WTC11 (cell line): ENCODE measurements around the gene KRT28. TPM values are rescaled to one million over a fixed set of nuclear protein-coding genes. Genes with fewer than 3 reads are reported as not detected.

Experiments used
- ATAC-seq: fragments of 200-7000 bp; cut with Tn5 transposase; 2 replicates; pipeline ENCODE4 v1.10.0; 2021; ENCODE audit warnings: mild to moderate bottlenecking, moderate library complexity
- CTCF ChIA-PET: fragments of 300-600 bp; sonication (Branson Sonifier 250); formaldehyde crosslinking; loops from one replicate; lab custom pipeline; 2021; ENCODE audit warnings: antibody characterized with exemption; lab: Charles Lee
- POLR2A ChIA-PET: fragments of 350-600 bp; sonication (Branson Sonifier 250); formaldehyde crosslinking; loops from one replicate; lab custom pipeline; 2021; ENCODE audit warnings: antibody characterized with exemption; lab: Charles Lee
- DNase-seq: peaks from one replicate; pipeline ENCODE4 v3.0.0; 2021; ENCODE audit warnings: low spot score
- H3K27ac Mint-ChIP-seq: 2 replicates; pipeline ENCODE4 v1.8.0; 2021; ENCODE audit warnings: mixed read lengths
- H3K27me3 Mint-ChIP-seq: 2 replicates; pipeline ENCODE4 v1.8.0; 2021; ENCODE audit warnings: low read depth, mild to moderate bottlenecking, moderate library complexity, mixed read lengths
- H3K36me3 Mint-ChIP-seq: 2 replicates; pipeline ENCODE4 v1.8.0; 2021; ENCODE audit warnings: mixed read lengths
- H3K4me1 Mint-ChIP-seq: 2 replicates; pipeline ENCODE4 v1.8.0; 2022; ENCODE audit warnings: mixed read lengths
- H3K4me3 Mint-ChIP-seq: 2 replicates; pipeline ENCODE4 v1.8.0; 2021; ENCODE audit warnings: mild to moderate bottlenecking, moderate library complexity, mixed read lengths
- H3K9me3 Mint-ChIP-seq: 2 replicates; pipeline ENCODE4 v1.8.0; 2021; ENCODE audit warnings: mixed read lengths
- ATF6 ChIP-seq: sonication (generic); formaldehyde crosslinking; IDR thresholded peaks from 2 replicates; pipeline ENCODE4 v1.8.1; 2023; ENCODE audit warnings: mild to moderate bottlenecking, missing genetic modification reagents
- CREM ChIP-seq: sonication (generic); formaldehyde crosslinking; IDR thresholded peaks from 2 replicates; pipeline ENCODE4 v1.8.1; 2022; ENCODE audit warnings: mild to moderate bottlenecking, missing genetic modification reagents, moderate library complexity
- ELF4 ChIP-seq: sonication (generic); formaldehyde crosslinking; IDR thresholded peaks from 2 replicates; pipeline ENCODE4 v1.8.1; 2022; ENCODE audit warnings: low read depth, mild to moderate bottlenecking, moderate library complexity, missing genetic modification reagents
- EMX1 ChIP-seq: fragments of 250-450 bp; sonication (Bioruptor Pico); IDR thresholded peaks from 2 replicates; pipeline ENCODE4 v1.8.0; 2021; ENCODE audit warnings: mild to moderate bottlenecking
- FOXP1 ChIP-seq: sonication (generic); formaldehyde crosslinking; IDR thresholded peaks from 2 replicates; pipeline ENCODE4 v1.8.0; 2022; ENCODE audit warnings: missing genetic modification reagents, mild to moderate bottlenecking, moderate library complexity, borderline replicate concordance
- FOXP4 ChIP-seq: sonication (generic); formaldehyde crosslinking; IDR thresholded peaks from 2 replicates; pipeline ENCODE4 v1.8.0; 2022; ENCODE audit warnings: mild to moderate bottlenecking, missing genetic modification reagents
- IRF2 ChIP-seq: sonication (generic); formaldehyde crosslinking; IDR thresholded peaks from 2 replicates; pipeline ENCODE4 v1.8.0; 2022; ENCODE audit warnings: low read depth, missing genetic modification reagents, borderline replicate concordance
- JAZF1 ChIP-seq: fragments of 250-450 bp; sonication (Bioruptor Pico); IDR thresholded peaks from 2 replicates; pipeline ENCODE4 v1.9.0; 2021; ENCODE audit warnings: moderate library complexity, mild to moderate bottlenecking, inconsistent platforms
- MXD4 ChIP-seq: fragments of 250-450 bp; sonication (Bioruptor Pico); IDR thresholded peaks from 2 replicates; pipeline ENCODE4 v1.8.0; 2021; ENCODE audit warnings: mild to moderate bottlenecking, moderate library complexity, borderline replicate concordance
- SOX15 ChIP-seq: fragments of 250-450 bp; sonication (Bioruptor Pico); IDR thresholded peaks from 2 replicates; pipeline ENCODE4 v1.9.0; 2021; ENCODE audit warnings: mild to moderate bottlenecking
- ZBTB21 ChIP-seq: sonication (generic); formaldehyde crosslinking; IDR thresholded peaks from 2 replicates; pipeline ENCODE4 v1.8.1; 2023; ENCODE audit warnings: mild to moderate bottlenecking, missing genetic modification reagents, borderline replicate concordance
- ZNF219 ChIP-seq: sonication (generic); formaldehyde crosslinking; IDR thresholded peaks from 2 replicates; pipeline ENCODE4 v1.8.0; 2023; ENCODE audit warnings: missing genetic modification reagents, mild to moderate bottlenecking, borderline replicate concordance
- ZNF396 ChIP-seq: fragments of 250-450 bp; sonication (Bioruptor Pico); IDR thresholded peaks from 2 replicates; pipeline ENCODE4 v1.8.0; 2021; ENCODE audit warnings: mild to moderate bottlenecking, moderate library complexity, borderline replicate concordance
- total RNA-seq: library from RNA; stranded (reverse); gene quantifications from 3 replicates; pipeline ENCODE4 v1.2.3, GENCODE V29; 2021
- TF ChIP-seq, protein P1 (sequence below): fragments of 250-450 bp; sonication (Bioruptor Pico); IDR thresholded peaks from 2 replicates; pipeline ENCODE4 v1.9.0; 2021; ENCODE audit warnings: moderate library complexity, mild to moderate bottlenecking, inconsistent platforms, borderline replicate concordance
- TF ChIP-seq, protein P2 (sequence below): sonication (generic); formaldehyde crosslinking; IDR thresholded peaks from 2 replicates; pipeline ENCODE4 v1.8.0; 2023; ENCODE audit warnings: missing genetic modification reagents
- TF ChIP-seq, protein P3 (sequence below): sonication (generic); formaldehyde crosslinking; IDR thresholded peaks from 2 replicates; pipeline ENCODE4 v1.8.0; 2022; ENCODE audit warnings: mild to moderate bottlenecking, missing genetic modification reagents

The KRT28 gene
- total RNA-seq, 1 experiment from 2014 or later = not detected

- Mint-ChIP-seq H3K36me3 (no peaks in the 10 kb centered on the region), H3K4me1 (peaks cover 14% of the 10 kb centered on the region), H3K27ac (no peak overlapping the region), H3K4me3 (no peak overlapping the region), H3K27me3 (peaks cover 24% of the 10 kb centered on the region), H3K9me3 (no peaks in the 10 kb centered on the region)
- TF ChIP-seq SOX15 (CRISPR knock-in tag) = no peak
- no peak for TF ChIP-seq ELF4 (CRISPR knock-in tag)
- TF ChIP-seq FOXP1 = no peak
- no peak for TF ChIP-seq ZNF219
- no peak for TF ChIP-seq CREM (CRISPR knock-in tag)
- no peak for TF ChIP-seq ZBTB21 (CRISPR knock-in tag)
- ATAC-seq (no peak), DNase-seq (no peak)
- ChIA-PET POLR2A (no interaction called here), CTCF (no interaction called here)
Observed at GRCh38 chr17:40848583-40849235, 49.0 kb upstream of the KRT28 start.

- Mint-ChIP-seq H3K4me3 (no peak overlapping the region), H3K9me3 (no peaks in the 10 kb centered on the region), H3K27me3 (peaks cover 45% of the 10 kb centered on the region), H3K36me3 (no peaks in the 10 kb centered on the region), H3K27ac (no peak overlapping the region), H3K4me1 (peaks cover under 1% of the 10 kb centered on the region; the same call in 1 of the 2 replicates)
- TF ChIP-seq IRF2 (CRISPR knock-in tag) (no peak), ZNF396 (CRISPR knock-in tag) (no peak), JAZF1 (CRISPR knock-in tag) (no peak), ATF6 (CRISPR knock-in tag) (no peak), FOXP4 (CRISPR knock-in tag) (no peak), MXD4 (CRISPR knock-in tag) (no peak), EMX1 (CRISPR knock-in tag) (no peak)
- TF ChIP-seq, protein P1, sequence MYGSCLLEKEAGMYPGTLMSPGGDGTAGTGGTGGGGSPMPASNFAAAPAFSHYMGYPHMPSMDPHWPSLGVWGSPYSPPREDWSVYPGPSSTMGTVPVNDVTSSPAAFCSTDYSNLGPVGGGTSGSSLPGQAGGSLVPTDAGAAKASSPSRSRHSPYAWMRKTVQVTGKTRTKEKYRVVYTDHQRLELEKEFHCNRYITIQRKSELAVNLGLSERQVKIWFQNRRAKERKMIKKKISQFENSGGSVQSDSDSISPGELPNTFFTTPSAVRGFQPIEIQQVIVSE (CRISPR knock-in tag) = no peak
- TF ChIP-seq, protein P2, sequence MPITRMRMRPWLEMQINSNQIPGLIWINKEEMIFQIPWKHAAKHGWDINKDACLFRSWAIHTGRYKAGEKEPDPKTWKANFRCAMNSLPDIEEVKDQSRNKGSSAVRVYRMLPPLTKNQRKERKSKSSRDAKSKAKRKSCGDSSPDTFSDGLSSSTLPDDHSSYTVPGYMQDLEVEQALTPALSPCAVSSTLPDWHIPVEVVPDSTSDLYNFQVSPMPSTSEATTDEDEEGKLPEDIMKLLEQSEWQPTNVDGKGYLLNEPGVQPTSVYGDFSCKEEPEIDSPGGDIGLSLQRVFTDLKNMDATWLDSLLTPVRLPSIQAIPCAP (CRISPR knock-in tag) = no peak
- TF ChIP-seq, protein P3, sequence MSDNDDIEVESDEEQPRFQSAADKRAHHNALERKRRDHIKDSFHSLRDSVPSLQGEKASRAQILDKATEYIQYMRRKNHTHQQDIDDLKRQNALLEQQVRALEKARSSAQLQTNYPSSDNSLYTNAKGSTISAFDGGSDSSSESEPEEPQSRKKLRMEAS (CRISPR knock-in tag) = no peak
- ATAC-seq = no peak
- POLR2A ChIA-PET = no interaction called here
- no peak for DNase-seq
- CTCF ChIA-PET = interaction anchor here (1.0 to 1.5 kb wide), 2 partner anchors 702 to 802 kb away, joined by 3 read pairs; no protein-coding TSS in a partner anchor
Observed at GRCh38 chr17:40846515-40847144, 46.9 kb upstream of the KRT28 start.
